Head of caudate nucleus (tissue), 42 donors: Measurements from ENCODE around the gene HTD2.
"Not testable (repeated sequence)": the region's sequence is repeated elsewhere in the genome, so short reads cannot be mapped to it uniquely, and the experiment has no call there.

ENCODE experiments used
- DNase-seq, 42 donors: peaks; one replicate each; pipeline versions ENCODE4 v3.0.0 to v3.0.0-alpha.2; 2020 to 2021; ENCODE audit warnings: mixed read lengths in 7 of 42
- intact Hi-C: fragments of 100-400 bp; cut with DNase I; formaldehyde crosslinking; loops from one replicate; pipeline ENCODE4 v1.15.0; 2022

Gene HTD2

DNA sequence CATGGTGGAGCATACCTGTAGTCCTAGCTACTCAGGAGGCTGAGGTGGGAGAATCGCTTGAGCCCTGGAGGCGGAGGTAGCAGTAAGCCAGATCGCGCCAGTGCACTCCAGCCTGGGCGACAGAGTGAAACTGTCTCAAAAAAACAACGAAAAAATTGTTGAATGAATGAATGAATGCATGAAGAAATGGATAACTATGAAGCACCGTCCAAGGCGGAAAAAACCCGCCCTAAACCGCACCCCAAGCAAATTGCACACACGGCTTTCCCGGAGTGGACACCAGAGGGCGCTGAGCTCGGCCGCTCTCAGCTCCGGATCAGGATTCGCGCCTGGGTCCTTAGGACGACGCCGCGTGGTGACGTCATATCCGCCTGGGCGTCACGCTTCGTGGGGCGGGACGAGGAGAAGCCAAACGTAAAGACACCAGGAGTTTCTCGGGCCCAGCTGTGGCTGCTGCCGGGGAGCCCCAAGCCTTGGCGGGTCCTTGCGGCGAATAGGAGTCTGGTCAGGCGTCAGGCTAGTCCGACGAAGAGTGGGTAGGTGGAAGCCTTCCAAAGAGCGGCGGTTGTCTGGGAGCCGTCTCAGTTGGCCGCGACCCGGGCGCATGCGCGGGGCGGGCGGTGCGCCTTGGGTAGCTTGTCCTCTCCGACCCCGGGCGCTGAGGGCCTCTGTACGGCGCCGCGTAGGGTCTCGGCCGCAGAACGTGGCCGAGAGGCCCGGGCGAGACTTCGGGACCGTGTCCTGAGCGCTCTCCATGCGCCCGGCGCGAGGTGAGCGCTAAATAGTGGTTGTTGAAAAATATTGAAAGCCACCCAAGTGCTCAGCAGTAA is at the start of gene HTD2, which contains the start of gene RPP14:
Gene HTD2 (plus strand): TSS at position 639 of the 830 bp plus-strand sequence. CDS start 11,094 bp downstream, outside the sequence.
Gene RPP14 (plus strand): TSS at position 364 of the 830 bp plus-strand sequence. CDS start 4,085 bp downstream, outside the sequence.
- DNase-seq, result peak; percentile 93 to 100 (median 98)
- intact Hi-C loops, result loop anchor here (5.0 to 10.0 kb wide), 3 partner anchors 186 to 291 kb away; partner anchors contain the start of gene KCTD6

DNA sequence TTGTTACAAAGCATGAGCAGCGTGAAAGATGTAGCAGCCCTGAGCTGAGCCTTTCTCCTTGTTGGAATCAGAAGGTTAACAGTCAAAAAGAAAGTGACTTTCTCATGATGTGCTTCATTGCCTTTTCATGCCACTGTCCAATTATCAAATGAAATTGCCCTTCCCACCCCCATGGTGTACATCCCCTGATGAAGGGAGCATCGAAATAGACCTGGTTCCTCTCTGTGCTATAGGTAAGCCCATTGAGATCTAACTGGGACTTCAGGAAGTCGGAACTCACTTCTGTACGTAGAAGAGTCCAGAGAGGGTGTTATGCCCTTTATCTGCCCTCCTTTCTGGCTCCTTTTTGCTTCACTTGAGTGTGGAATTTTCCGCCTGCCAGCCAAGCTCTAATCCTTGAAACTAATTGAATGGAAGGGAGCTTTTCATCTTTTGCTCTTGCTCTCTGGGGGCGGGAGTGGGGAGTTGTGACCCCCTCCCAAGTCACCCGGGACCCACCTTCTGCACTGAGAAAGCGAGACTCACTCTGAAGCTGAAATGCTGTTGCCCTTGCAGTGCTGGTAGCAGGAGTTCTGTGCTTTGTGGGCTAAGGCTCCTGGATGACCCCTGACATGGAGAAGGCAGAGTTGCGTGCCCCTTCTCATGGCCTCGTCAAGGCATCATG is 47.8 kb upstream of the HTD2 start:
- no peak for DNase-seq
- intact Hi-C loops, result no loop called here

DNA sequence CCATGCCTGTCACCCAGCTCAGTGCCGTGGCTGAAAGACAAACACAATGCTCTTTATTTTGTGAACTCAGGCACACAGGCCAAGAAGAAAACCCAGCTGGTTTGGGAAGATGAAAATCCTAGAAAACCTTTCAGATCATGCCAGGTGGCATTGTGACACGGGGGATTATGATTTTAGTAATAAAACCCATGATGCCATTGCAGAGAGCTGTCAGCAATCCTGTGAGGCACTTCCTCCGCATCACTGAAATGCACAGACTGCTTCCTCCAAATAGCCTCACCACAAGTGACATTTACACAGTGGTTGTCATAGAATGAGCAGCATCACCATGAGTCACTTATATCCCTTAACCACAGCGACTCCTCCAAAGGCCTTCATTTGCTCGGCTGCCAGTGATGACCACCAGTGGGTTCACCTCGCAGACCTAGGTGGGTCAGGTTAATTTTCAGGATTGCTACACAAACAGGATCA is 46.0 kb upstream of the HTD2 start:
- intact Hi-C loops, result no loop called here
- peak in 4 of 42 donors; percentile 31 to 66 (median 47) for DNase-seq

DNA sequence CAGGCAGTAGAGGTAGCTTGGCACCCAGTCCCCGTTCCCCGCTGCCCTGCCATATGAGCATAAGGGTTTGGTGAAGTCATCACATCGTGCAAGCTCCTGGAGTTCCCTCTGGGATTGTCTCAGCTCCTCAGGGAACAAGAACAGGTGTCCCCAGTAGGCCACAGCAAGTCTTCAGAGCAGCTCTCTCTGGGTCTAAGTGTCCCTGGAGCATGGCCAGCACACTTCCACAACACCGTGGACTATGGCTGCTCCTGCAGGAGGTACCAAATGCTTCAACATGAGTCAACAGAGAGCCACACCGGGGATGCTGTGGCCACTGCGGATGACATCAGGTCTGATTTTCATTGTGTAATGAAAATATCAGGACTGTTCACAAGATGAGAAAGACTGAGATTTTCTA is 45.6 kb upstream of the HTD2 start:
- intact Hi-C loops, result no loop called here
- peak in 1 of 42 donors; percentile 19 for DNase-seq

DNA sequence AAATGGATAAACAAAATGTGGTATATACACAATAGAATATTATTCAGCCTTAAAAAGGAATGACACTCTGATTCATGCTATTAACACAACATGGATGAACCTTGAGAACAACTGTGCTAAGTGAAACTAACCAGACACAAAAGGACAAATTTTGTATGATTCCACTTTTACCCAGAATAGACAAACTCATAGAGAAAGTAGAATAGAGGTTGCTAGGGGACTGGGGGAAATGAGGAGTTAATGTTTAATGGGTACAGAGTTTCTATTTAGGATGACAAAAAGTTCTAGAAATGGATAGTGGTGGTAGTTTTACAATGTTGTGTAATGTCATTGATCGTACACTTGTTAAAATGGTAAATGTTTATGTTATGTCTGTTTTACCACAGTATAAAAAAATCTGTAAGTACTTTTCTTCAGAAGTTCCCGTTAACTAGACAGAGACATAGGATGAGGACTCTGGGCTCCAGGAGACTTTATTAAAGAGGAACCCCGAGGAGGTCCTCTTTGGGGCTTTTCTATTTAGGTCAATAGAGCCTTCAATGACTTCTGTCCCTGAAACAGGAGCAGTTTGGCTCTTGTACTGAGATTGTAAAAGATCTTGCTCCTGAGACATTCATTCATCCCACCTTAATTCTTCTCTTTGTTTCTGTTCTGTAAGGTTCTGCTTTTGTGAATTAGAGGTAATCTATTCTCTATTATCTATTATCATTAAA is 44.2 kb upstream of the HTD2 start:
- DNase-seq, result no peak
- intact Hi-C loops, result no loop called here

DNA sequence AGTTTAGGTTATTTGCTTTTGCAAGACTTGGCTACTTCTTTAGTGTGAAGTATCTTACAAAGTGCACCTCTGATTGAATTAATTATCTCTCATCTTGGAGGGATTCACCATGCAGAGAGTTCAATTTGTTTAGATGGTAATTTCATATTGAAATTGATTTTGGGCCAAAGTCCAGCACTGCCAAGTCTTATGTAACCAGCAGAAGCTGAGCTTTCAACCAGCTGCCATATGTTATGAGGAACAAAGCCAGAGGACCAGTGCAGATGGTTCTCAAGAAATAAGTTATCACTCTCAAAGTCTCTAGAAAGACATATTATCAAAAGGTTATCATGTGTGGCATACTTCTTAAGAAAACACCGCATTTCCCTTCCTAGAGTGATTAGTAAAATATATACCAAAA is 39.7 kb upstream of the HTD2 start:
- intact Hi-C loops, result no loop called here
- DNase-seq, result peak in 3 of 42 donors; percentile 13 to 66 (median 33)

DNA sequence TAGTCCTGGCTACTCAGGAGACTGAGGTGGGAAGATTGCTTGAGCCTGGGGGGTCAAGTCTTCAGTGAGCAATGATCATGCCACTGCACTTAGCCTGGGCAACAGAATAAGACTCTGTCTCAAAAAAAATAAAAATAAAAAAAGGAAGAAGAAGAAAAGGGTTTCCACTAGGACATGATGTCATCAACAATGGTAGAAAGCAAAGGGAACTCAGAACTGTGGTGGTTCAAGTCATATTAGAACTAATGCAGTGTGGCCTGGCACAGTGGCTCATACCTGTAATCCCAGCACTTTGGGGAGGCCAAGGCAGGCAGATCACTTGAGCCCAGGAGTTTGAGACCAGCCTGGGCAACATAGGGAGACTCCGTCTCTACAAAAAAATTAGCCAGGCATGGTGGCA is 38.8 kb upstream of the HTD2 start:
- DNase-seq, intact Hi-C loops: not testable (repeated sequence)

DNA sequence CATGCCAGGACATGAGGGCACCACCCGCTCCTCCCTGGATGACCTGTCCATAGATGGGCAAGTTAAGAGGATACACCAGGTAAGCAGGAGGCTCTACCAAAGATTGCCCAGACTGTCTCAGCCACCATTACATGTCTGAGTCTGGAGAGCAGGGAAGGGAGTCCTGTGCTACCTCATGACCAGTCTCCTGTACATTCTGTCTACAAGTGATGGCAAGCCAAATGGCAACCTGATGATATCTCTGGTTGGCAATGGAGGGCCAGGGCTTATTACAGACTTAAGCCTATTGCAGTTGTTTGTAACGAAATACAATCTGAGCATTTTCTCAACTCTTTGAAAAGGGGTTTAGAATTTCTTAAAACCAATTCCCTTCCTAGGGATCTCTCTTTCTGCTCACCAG is 37.0 kb upstream of the HTD2 start:
- intact Hi-C loops, result no loop called here
- no peak for DNase-seq

DNA sequence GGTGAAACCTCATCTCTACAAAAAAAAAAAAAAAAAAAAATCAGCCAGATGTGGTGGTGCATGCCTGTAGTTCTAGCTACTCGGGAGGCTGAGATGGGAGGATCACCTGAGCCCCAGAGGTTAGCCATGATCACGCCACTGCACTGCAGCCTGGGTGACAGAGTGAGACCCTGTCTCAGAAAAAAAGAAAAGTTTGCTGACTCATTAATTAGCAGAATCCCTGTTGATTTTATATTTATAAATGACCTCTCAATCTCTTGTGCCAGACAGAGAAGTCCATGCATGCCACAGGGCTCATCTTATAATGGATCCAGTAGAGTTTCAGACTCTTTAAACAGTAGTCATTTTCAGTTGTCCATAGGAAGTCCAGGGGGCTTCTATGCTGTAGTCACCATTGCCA is 35.8 kb upstream of the HTD2 start:
- intact Hi-C loops, result no loop called here
- DNase-seq, result no peak

DNA sequence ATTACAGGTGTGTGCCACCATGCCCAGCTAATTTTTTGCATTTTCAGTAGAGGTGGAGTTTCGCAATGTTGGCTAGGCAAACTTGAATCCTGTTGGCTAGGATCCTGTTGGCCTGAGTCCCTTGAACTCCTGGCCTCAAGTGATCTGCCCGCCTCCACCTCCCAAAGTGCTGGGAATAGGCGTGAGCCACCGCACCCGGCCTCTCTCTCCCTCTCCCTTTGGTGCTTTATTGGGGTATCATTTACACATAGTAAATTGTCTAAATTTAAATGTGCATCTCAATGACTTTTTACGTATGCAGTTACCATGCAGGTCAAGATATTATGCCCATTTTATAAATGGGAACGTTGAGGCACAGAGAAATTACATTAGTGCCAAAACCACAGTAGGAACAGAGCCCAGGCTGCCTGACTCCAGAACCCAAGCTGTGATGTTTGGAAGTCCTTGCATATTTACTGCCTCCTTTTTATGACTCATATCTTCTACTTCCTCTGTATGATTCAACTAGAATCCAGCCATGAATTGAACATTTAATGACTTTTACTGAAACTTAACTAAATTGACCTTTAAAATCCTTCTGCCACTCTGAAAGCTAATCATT is 34.3 kb upstream of the HTD2 start:
- intact Hi-C loops, result no loop called here
- DNase-seq, result no peak

DNA sequence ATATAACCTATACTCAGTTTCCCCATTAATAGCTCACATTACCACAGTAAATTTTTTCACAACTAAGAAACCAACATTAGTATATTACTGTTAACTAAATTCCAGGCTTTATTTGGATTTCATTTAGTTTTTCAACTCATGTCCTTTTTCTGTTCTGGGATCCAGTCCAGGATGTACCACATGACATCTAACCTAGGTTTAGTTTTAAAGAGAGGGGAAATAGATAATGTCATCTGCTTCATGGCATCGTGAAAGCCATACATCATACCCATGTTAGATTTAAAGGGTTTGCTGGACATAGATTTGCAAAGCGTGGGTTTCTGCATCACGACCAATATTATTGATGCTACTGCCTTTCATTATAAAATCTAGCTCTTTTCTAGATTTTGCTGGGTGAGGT is 33.4 kb upstream of the HTD2 start:
- intact Hi-C loops, result no loop called here
- no peak for DNase-seq

DNA sequence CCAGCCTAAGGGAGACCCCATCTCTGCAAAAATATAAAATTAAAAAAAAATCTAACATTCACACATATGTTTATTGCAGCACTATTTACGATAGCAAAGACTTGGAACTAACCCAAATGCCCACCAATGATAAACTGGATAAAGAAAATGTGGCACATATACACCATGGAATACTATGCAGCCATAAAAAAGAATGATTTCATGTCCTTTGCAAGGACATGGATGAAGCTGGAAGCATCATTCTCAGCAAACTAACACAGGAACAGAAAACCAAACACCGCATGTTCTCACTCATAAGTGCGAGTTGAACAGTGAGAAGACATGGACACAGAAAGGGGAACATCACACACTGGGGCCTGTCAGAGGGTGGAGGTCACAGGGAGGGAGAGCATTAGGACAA is 33.0 kb upstream of the HTD2 start:
- intact Hi-C loops, DNase-seq: not testable (repeated sequence)

DNA sequence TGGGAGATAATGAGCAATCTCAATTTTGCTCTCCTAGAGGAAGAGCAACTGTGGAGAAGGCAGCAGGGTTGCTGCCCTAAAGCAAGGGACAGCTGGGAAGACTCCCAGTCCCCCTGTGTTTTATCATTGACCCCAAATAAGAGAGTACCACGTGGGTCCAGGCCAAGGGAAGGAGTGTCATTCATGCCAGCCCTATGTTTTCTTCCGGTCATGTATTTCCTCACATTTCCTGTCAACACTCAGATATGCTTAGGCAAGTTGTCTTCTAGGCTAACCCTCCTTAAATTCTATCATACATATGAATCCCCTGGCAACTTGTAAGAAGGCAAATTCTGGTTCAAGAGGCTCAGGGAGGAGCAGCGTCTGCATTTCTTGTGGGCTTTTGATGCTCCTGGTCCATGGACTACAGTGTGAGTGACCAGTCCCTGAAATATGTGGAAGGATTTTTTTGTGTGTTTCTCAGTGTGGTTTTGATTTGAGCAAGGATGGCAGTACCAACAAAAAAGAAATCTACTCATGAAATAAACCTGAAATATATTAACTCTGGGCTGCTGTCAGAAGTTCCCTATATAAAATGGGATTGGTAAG is 32.2 kb upstream of the HTD2 start:
- no peak for DNase-seq

DNA sequence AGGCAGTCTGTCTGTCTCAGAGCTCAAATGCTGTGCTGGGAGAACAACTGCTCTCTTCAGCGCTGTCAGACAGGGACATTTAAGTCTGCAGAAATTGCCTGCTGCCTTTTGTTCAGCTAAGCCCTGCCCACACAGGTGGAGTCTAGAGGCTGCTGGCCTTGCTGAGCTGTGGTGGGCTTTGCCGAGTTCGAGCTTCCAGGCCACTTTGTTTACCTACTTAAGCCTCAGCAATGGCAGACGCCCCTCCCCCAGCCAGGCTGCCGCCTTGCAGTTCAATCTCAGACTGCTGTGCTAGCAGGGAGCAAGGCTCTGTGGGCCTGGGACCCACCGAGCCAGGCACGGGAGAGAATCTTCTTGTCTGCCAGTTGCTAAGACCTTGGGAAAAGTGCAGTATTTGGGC is 25.3 kb upstream of the HTD2 start:
- DNase-seq, result no peak
- intact Hi-C loops, result no loop called here

More for the DNA sequence above, 32.2 kb upstream of the HTD2 start:
- intact Hi-C loops, result no loop called here

DNA sequence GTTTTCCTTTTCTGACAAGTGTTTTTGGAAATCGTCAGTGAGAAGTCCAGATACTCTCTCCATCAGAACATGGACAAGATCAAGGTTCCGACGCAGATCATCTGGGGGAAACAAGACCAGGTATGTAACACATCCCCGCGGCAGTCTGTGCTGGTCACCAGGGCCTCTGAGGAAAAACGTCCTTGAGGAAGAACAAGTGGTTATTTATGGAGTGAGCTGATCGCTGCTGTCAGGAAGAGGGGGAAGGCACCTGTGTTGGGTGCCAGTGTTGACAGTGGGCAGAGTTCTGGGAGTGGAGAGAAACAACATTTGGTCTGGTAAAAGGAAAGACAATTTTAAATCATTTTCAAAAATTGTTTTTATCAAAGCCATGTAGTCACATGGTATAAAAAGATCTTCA is 21.0 kb upstream of the HTD2 start:
- DNase-seq, result no peak
- intact Hi-C loops, result no loop called here

DNA sequence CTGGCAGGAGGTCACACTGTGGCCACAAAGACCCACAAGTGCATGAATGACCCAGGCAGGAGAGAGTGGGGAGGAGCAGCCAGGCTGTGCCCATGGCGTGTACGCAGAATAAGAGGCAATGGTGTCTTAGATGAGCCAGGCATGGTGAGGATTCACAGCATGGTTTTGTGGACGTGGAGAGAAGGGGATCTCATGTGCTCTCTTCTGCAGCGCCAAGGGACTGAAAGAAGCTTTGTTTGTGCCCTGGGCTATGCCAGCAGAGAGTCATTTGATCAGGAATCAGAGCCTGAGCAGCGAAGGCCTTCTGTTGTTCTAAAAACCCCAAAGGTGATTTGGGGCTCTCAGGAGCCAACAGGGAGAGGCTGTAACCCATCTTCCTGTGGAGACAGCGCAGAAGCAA is 19.0 kb upstream of the HTD2 start:
- intact Hi-C loops, result no loop called here
- peak in 38 of 42 donors; percentile 28 to 89 (median 70) for DNase-seq

DNA sequence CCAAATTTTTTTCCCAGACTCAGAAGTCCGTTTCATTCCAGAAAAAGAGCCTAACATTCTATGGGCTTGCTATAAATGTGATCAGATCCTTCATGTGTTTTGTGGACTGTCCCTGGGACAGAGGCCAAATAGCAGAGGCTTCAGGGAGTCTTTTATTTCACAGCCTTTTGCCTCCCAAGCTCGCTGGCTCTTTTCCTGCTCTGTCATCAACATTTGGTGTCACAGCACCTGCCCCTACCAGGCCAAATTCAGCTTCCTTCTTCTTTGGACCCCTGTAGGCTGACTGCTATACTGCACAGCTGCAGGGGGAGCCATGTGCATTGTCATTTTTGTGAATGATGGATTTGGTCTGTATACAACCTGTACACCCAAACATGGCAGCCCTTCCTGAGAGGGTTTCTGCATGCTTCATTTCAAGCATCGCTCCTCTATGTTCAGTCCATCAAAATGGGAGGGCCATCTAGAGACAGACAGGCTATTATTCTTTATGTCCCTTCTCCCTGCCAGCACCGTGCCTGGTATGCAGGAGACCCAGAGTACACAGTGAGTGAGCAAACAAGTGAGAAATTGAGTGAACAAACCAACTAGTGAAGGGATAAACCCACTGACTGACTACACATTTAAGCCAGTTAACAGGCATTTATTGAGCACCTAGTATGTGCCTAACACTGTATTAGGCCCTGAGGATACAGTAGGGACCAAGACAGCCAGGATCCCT is 18.1 kb upstream of the HTD2 start:
- intact Hi-C loops, result no loop called here

DNA sequence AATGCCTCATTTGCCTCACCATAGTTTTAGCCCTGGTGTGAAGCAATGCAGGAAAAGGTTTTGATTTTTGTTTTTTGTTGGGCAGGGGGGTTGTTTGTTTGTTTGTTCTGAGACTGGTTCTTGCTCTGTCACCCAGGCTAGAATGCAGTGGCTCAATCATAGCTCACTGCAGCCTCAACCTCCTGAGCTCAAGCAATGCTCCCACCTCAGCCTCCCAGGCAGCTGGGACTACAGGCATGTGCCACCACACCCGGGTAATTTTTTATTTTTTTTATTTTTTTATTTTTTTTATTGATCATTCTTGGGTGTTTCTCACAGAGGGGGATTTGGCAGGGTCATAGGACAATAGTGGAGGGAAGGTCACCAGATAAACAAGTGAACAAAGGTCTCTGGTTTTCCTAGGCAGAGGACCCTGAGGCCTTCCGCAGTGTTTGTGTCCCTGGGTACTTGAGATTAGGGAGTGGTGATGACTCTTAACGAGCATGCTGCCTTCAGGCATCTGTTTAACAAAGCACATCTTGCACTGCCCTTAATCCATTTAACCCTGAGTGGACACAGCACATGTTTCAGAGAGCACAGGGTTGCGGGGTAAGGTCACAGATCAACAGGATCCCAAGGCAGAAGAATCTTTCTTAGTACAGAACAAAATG is 17.2 kb upstream of the HTD2 start:
- DNase-seq, intact Hi-C loops: not testable (repeated sequence)

More for the DNA sequence above, 18.1 kb upstream of the HTD2 start:
- DNase-seq, result peak in 8 of 42 donors; percentile 21 to 60 (median 38)
